Chondrocyte (in vitro differentiated cells): ENCODE results near the gene EED. TPM values are rescaled to one million over a fixed set of nuclear protein-coding genes. Genes with fewer than 3 reads are reported as not detected.

ENCODE experiments used
- DNase-seq: peaks from one replicate; pipeline ENCODE4 v3.0.0; 2021; ENCODE audit warnings: mixed read lengths, low spot score
- H3K27ac Mint-ChIP-seq: one replicate; pipeline ENCODE4 v1.8.0; 2021; ENCODE audit warnings: mild to moderate bottlenecking, moderate library complexity, mixed read lengths; ENCODE audit not compliant: unreplicated experiment
- H3K27me3 Mint-ChIP-seq: 2 replicates; pipeline ENCODE4 v1.8.0; 2021; ENCODE audit warnings: low read depth, mixed read lengths
- H3K36me3 Mint-ChIP-seq: 2 replicates; pipeline ENCODE4 v1.8.0; 2021; ENCODE audit warnings: low read depth, mixed read lengths
- H3K4me1 Mint-ChIP-seq: 2 replicates; pipeline ENCODE4 v1.8.0; 2021; ENCODE audit warnings: low read depth, mild to moderate bottlenecking, mixed read lengths
- H3K4me3 Mint-ChIP-seq: one replicate; pipeline ENCODE4 v1.8.0; 2021; ENCODE audit warnings: mild to moderate bottlenecking, moderate library complexity, mixed read lengths; ENCODE audit not compliant: unreplicated experiment
- H3K9me3 Mint-ChIP-seq: 2 replicates; pipeline ENCODE4 v1.8.0; 2021; ENCODE audit warnings: low read depth, mixed read lengths
- CTCF ChIP-seq: fragments of 200-600 bp; sonication (generic); IDR thresholded peaks from 2 replicates; pipeline ENCODE4 v1.5.0; 2021; ENCODE audit warnings: antibody characterized with exemption, mild to moderate bottlenecking, moderate library complexity
- total RNA-seq: library from RNA; stranded (reverse); gene quantifications from 3 replicates; pipeline ENCODE4 v1.2.1, GENCODE V29; 2021

The EED gene
- total RNA-seq, 1 donor from 2014 or later, result 13.8 TPM

GRCh38 chr11:86246293-86246675 is 1.7 kb downstream of the EED start:
- H3K9me3 Mint-ChIP-seq, result no peaks in the 10 kb centered on the region
- TF ChIP-seq CTCF, result no peak
- H3K27me3 Mint-ChIP-seq, result peaks cover 4% of the 10 kb centered on the region
- no peak overlapping the region for H3K4me3 Mint-ChIP-seq
- DNase-seq, result no peak
- peaks cover 32% of the 10 kb centered on the region for H3K4me1 Mint-ChIP-seq
- no peaks in the 10 kb centered on the region for H3K36me3 Mint-ChIP-seq
- no peak overlapping the region for H3K27ac Mint-ChIP-seq

GRCh38 chr11:86247608-86248007 is 3.1 kb downstream of the EED start:
- peaks cover 2% of the 10 kb centered on the region for H3K36me3 Mint-ChIP-seq
- H3K9me3 Mint-ChIP-seq, result no peaks in the 10 kb centered on the region
- no peak for TF ChIP-seq CTCF
- no peak overlapping the region for H3K4me3 Mint-ChIP-seq
- H3K27me3 Mint-ChIP-seq, result no peaks in the 10 kb centered on the region
- no peak overlapping the region for H3K27ac Mint-ChIP-seq
- peaks cover 32% of the 10 kb centered on the region for H3K4me1 Mint-ChIP-seq
- DNase-seq, result no peak

- Mint-ChIP-seq H3K4me1 (peaks cover 32% of the 10 kb centered on the region), H3K9me3 (no peaks in the 10 kb centered on the region), H3K36me3 (peaks cover 2% of the 10 kb centered on the region), H3K27me3 (no peaks in the 10 kb centered on the region), H3K4me3 (no peak overlapping the region), H3K27ac (no peak overlapping the region)
- DNase-seq, result no peak
- no peak for TF ChIP-seq CTCF
Measured at GRCh38 chr11:86248609-86249008, 4.1 kb downstream of the EED start.

- Mint-ChIP-seq H3K4me1 (peaks cover 32% of the 10 kb centered on the region), H3K4me3 (no peak overlapping the region), H3K9me3 (no peaks in the 10 kb centered on the region), H3K36me3 (peaks cover 2% of the 10 kb centered on the region), H3K27me3 (no peaks in the 10 kb centered on the region), H3K27ac (peak overlapping the region; percentile 34)
- no peak for TF ChIP-seq CTCF
- DNase-seq, result no peak
Measured at GRCh38 chr11:86249307-86250098, 5.0 kb downstream of the EED start.

GRCh38 chr11:86251345-86251744 is 6.8 kb downstream of the EED start:
- no peak for TF ChIP-seq CTCF
- Mint-ChIP-seq H3K36me3 (peaks cover 2% of the 10 kb centered on the region), H3K27ac (no peak overlapping the region), H3K27me3 (no peaks in the 10 kb centered on the region), H3K4me1 (peaks cover 32% of the 10 kb centered on the region), H3K4me3 (no peak overlapping the region), H3K9me3 (no peaks in the 10 kb centered on the region)
- no peak for DNase-seq
